Measurements from ENCODE around the gene HCAR3.

The HCAR3 gene

DNA sequence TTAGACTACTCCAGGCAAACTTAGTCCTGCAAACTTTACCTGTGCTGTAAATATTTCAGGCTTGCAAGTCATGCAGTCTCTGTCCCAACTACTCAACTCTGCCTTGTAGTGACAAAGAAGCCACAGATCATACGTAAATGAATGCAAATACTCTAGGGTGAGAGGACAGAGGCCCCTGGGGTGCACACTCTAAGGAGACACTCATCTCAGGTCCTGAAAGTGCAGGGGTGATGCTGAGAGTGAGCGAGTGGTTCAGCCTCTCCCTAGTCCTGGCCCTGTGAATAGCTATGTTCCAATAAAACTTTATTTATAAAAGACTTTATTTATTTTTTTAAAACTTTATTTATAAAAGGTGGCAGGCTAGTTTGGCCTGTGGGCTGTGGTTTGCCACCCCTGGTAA, 48.3 kb downstream of the HCAR3 start:
- Histone ChIP-seq H3K4me3 (ENCODE audit: low read depth, low read length) (no peak overlapping the region), H3K79me2 (ENCODE audit: control insufficient read depth, insufficient read depth, low read length, unreplicated experiment) (no peaks in the 10 kb centered on the region), H3K4me1 (ENCODE audit: control insufficient read depth, insufficient read depth, low read length, unreplicated experiment) (peaks cover 12% of the 10 kb centered on the region), H3K36me3 (ENCODE audit: insufficient read depth, low read length) (no peaks in the 10 kb centered on the region), H3K27me3 (ENCODE audit: insufficient read depth, low read length) (no peaks in the 10 kb centered on the region), H2AFZ (ENCODE audit: low read length, unreplicated experiment) (no peak overlapping the region), H3K27ac (ENCODE audit: low read depth, low read length) (no peak overlapping the region)

DNA sequence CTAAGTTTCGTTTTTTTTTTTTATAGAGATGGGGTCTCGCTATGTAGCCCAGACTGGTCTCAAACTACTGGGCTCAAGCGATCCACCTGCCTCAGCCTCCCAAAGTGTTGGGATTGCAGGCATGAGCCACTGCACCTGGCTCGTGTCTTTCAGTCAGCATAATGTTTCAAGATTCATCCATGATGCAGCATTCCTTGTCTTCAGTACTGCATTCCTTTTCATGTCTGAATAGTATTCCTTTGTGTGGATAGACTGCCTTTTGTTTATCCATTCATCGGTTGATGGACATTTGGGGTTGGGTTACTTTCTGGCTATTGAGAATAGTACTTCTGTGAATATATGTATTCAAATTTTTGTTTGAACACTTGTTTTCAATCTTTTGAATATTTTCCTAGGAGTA, 50.9 kb downstream of the HCAR3 start:
- Histone ChIP-seq H3K36me3 (ENCODE audit: insufficient read depth, low read length) (no peaks in the 10 kb centered on the region), H3K4me1 (ENCODE audit: control insufficient read depth, insufficient read depth, low read length, unreplicated experiment) (peaks cover 12% of the 10 kb centered on the region), H3K4me3 (ENCODE audit: low read depth, low read length) (no peak overlapping the region), H3K79me2 (ENCODE audit: control insufficient read depth, insufficient read depth, low read length, unreplicated experiment) (no peaks in the 10 kb centered on the region), H2AFZ (ENCODE audit: low read length, unreplicated experiment) (no peak overlapping the region), H3K27ac (ENCODE audit: low read depth, low read length) (no peak overlapping the region), H3K27me3 (ENCODE audit: insufficient read depth, low read length) (no peaks in the 10 kb centered on the region)

DNA sequence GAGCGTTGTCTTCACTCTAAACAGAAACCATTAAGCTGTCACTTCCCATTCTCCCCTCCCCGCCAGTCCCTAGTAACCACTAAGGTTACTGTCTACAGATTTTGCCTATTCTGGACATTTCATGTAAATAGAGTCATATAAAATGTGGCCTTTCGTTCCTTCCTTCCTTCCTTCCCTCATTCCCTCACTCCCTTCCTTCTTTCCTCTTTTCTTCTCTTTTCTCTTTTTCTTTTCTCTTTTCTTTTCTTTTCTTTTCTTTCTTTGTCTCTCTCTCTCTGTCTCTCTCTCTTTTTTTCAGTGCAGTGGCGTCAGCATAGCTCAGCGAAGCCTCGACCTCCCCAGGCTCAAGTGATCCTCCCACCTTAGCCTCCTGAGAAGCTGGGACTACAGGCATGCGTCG, 51.3 kb downstream of the HCAR3 start:
- Histone ChIP-seq H2AFZ (ENCODE audit: low read length, unreplicated experiment) (no peak overlapping the region), H3K4me1 (ENCODE audit: control insufficient read depth, insufficient read depth, low read length, unreplicated experiment) (peaks cover 12% of the 10 kb centered on the region), H3K4me3 (ENCODE audit: low read depth, low read length) (no peak overlapping the region), H3K36me3 (ENCODE audit: insufficient read depth, low read length) (no peaks in the 10 kb centered on the region), H3K27ac (ENCODE audit: low read depth, low read length) (no peak overlapping the region), H3K27me3 (ENCODE audit: insufficient read depth, low read length) (no peaks in the 10 kb centered on the region), H3K79me2 (ENCODE audit: control insufficient read depth, insufficient read depth, low read length, unreplicated experiment) (no peaks in the 10 kb centered on the region)

Data from ACC112 (cell line).